HL-60 (cell line): ENCODE measurements around the gene BPIFB2.

Experiments used
- DNase-seq, 2 experiments: peaks; one replicate each; pipeline ENCODE4 v3.0.0-alpha.2; 2010 to 2020; ENCODE audit warnings: low read depth in 1 of 2, low spot score in 1 of 2
- H3K27ac ChIP-seq: fragments of 250-450 bp; sonication (Bioruptor Pico); replicated peaks from 2 replicates; pipeline ENCODE4 v1.5.1; 2020; ENCODE audit warnings: mild to moderate bottlenecking, moderate library complexity
- H3K27me3 ChIP-seq: fragments of 250-450 bp; sonication (Bioruptor Pico); 2 replicates; pipeline ENCODE4 v1.5.1; 2021; ENCODE audit warnings: mild to moderate bottlenecking, moderate library complexity; ENCODE audit not compliant: insufficient read depth, poor library complexity, severe bottlenecking
- H3K4me3 ChIP-seq: replicated peaks from 2 replicates; pipeline ENCODE4 v1.5.1; 2011; ENCODE audit warnings: mild to moderate bottlenecking, control low read depth, low read length; ENCODE audit not compliant: insufficient read depth
- CTCF ChIP-seq: IDR thresholded peaks from one replicate; pipeline ENCODE4 v1.5.1; 2011; ENCODE audit warnings: low read length, control low read depth, inconsistent platforms; ENCODE audit not compliant: insufficient read depth
- GABPA ChIP-seq: IDR thresholded peaks from 2 replicates; pipeline ENCODE4 v1.6.1; 2012; ENCODE audit warnings: low read depth
- POLR2AphosphoS5 ChIP-seq: IDR thresholded peaks from 2 replicates; pipeline ENCODE4 v1.6.1; 2012; ENCODE audit warnings: low read depth
- REST ChIP-seq: IDR thresholded peaks from 2 replicates; pipeline ENCODE4 v1.6.1; 2012; ENCODE audit warnings: low read depth; ENCODE audit not compliant: insufficient replicate concordance
- SPI1 ChIP-seq: IDR thresholded peaks from 2 replicates; pipeline ENCODE4 v1.6.1; 2012; ENCODE audit warnings: low read depth, mild to moderate bottlenecking, borderline replicate concordance

Gene BPIFB2

DNA sequence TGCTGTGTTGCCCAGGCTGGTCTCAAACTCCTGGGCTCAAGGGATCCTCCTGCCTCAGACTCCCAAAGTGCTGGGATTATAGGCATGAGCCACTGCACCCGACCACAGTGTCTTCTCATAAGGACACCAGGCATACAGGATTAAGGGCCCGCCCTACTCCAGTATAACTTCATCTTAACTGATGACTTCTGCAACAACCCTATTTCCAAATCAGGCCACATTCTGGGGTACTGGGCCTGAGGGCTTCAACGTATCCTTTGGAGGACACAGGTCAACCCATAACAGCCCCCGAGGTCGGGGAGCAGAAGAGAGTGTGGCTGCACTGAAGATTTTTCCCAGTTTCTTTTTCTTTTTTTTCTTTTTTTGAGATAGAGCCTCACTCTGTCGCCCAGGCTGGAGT, 42.9 kb upstream of the BPIFB2 start:
- no peak overlapping the region for H3K27ac ChIP-seq
- H3K4me3 ChIP-seq, result no peak overlapping the region
- DNase-seq, result no peak
- H3K27me3 ChIP-seq, result no peaks in the 10 kb centered on the region
- TF ChIP-seq SPI1, result no peak
- no peak for TF ChIP-seq POLR2AphosphoS5
- no peak for TF ChIP-seq REST
- TF ChIP-seq GABPA, result no peak
- TF ChIP-seq CTCF, result no peak

- no peak overlapping the region for H3K4me3 ChIP-seq
- no peaks in the 10 kb centered on the region for H3K27me3 ChIP-seq
- DNase-seq, result no peak
- no peak for TF ChIP-seq GABPA
- no peak overlapping the region for H3K27ac ChIP-seq
Observed at GRCh38 chr20:32965115-32965514, 42.4 kb upstream of the BPIFB2 start.

GRCh38 chr20:32965581-32966373, 41.7 kb upstream of the BPIFB2 start:
- no peak for DNase-seq

More at GRCh38 chr20:32965581-32966373, 41.7 kb upstream of the BPIFB2 start:
- Histone ChIP-seq H3K27ac (no peak overlapping the region), H3K4me3 (no peak overlapping the region), H3K27me3 (no peaks in the 10 kb centered on the region)
- TF ChIP-seq POLR2AphosphoS5, result no peak
- no peak for TF ChIP-seq CTCF
- TF ChIP-seq REST, result no peak
- TF ChIP-seq GABPA, result no peak
- no peak for TF ChIP-seq SPI1
